ENCODE data around the gene NEK11. TPM values are rescaled to one million over a fixed set of nuclear protein-coding genes. Genes with fewer than 3 reads are reported as not detected.

NEK11 gene
- total and polyA plus RNA-seq, 9 of the 15 experiments (the other 6 are each of a cell fraction or from before 2014, with no cell fraction given) = 0.28 to 1.5 (median 0.87) TPM

DNA sequence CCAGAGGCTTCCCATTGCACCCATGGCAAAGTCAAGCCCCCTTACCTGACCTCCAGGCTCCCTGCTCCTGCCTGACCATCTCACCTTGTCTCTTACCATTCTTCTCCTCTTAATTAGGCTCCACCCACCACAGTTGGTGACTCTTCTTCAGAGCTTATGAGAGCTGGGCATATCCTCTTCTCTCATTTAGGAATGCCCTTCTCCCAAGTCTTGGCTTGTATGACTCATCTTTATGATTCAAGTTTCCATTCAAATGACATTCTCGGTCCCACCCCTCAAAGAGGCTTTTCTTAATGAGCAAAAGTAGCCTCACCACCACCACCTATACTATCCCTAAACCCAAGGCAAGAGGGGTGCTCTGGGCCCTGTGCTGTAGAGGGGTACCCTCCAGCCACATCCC, 299.6 kb downstream of the NEK11 start:
- Histone ChIP-seq H3K4me1 (replicated peaks in 1 of 2; ENCODE audit: control insufficient read depth in 2 of 2, insufficient read depth in 2 of 2, low read length in 2 of 2) (no peaks in the 10 kb centered on the region), H2AFZ (ENCODE audit: low read depth, low read length) (no peak overlapping the region), H3K9me3 (replicated peaks; ENCODE audit: control insufficient read depth, insufficient read depth, low read depth, low read length) (no peaks in the 10 kb centered on the region), H3K4me3 (no peak overlapping the region), H3K79me2 (ENCODE audit: control insufficient read depth, insufficient read depth, low read length) (no peaks in the 10 kb centered on the region), H3K4me2 (ENCODE audit: insufficient read depth, low read length) (no peak overlapping the region), H3K36me3 (ENCODE audit: control insufficient read depth, insufficient read depth, low read length) (no peaks in the 10 kb centered on the region), H3K9me1 (ENCODE audit: control insufficient read depth, insufficient read depth, low read length) (no peaks in the 10 kb centered on the region), H4K20me1 (replicated peaks; ENCODE audit: control insufficient read depth, insufficient read depth, low read length) (no peaks in the 10 kb centered on the region), H3K9ac (ENCODE audit: insufficient read depth in 1 of 2, low read depth in 2 of 2, low read length in 2 of 2) (no peak overlapping the region), H3K27ac (ENCODE audit: extremely low read depth, low read depth, low read length) (no peak overlapping the region), H3K27me3 (ENCODE audit: control insufficient read depth in 2 of 2, insufficient read depth in 2 of 2, low read length in 2 of 2) (no peaks in the 10 kb centered on the region)
- FAIRE-seq (no peak), ATAC-seq (no peak), DNase-seq (ENCODE audit: extremely low read depth in 1 of 4, low spot score in 3 of 4) (no peak)
- WGBS (ENCODE audit: insufficient coverage, low coverage, missing lambda C conversion rate) = 0% methylated on average over 1 of the region's 1 CpG
- intact Hi-C loops (cut with micrococcal nuclease) (no loop called here), in situ Hi-C loops (cut with MboI) (no loop called here)
- no TSS peak for BruUV-seq (replicated peaks)
- TF ChIP-seq ZNF589 (CRISPR knock-in tag; IDR thresholded peaks at IDR 0.05; ENCODE audit: low read depth) (no peak), ZNF384 (IDR thresholded peaks at IDR 0.05; ENCODE audit: low read depth, low read length) (no peak), LARP7 (IDR thresholded peaks at IDR 0.05) (no peak), PURB (CRISPR knock-in tag; IDR thresholded peaks at IDR 0.05; ENCODE audit: low read depth) (no peak), XRCC3 (IDR thresholded peaks at IDR 0.05) (no peak), ZNF445 (CRISPR knock-in tag; IDR thresholded peaks at IDR 0.05; ENCODE audit: low read depth) (no peak), ZSCAN32 (CRISPR knock-in tag; IDR thresholded peaks at IDR 0.05) (no peak)
- TF ChIP-seq, protein P1, sequence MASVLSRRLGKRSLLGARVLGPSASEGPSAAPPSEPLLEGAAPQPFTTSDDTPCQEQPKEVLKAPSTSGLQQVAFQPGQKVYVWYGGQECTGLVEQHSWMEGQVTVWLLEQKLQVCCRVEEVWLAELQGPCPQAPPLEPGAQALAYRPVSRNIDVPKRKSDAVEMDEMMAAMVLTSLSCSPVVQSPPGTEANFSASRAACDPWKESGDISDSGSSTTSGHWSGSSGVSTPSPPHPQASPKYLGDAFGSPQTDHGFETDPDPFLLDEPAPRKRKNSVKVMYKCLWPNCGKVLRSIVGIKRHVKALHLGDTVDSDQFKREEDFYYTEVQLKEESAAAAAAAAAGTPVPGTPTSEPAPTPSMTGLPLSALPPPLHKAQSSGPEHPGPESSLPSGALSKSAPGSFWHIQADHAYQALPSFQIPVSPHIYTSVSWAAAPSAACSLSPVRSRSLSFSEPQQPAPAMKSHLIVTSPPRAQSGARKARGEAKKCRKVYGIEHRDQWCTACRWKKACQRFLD (CRISPR knock-in tag; IDR thresholded peaks at IDR 0.05) = no peak
- POLR2A ChIA-PET = interaction anchor here (1.2 kb wide), 1 partner anchor 12 kb away, joined by 5 read pairs; no protein-coding TSS in a partner anchor
- CTCF ChIA-PET (ENCODE audit: low intra/inter-chr PET ratio) = no interaction called here
